GM18505 (cell line): ENCODE data around the gene DDX54.

ENCODE experiments used
- ATAC-seq: cut with Tn5 transposase; IDR thresholded peaks from one replicate; pipeline ENCODE4 v1.9.1; 2021; ENCODE audit not compliant: unreplicated experiment
- POLR2A ChIP-seq: IDR thresholded peaks from 4 replicates; pipeline ENCODE4 v1.6.1; 2011; ENCODE audit warnings: borderline replicate concordance; ENCODE audit not compliant: insufficient read depth, insufficient read length; ENCODE audit errors: extremely low read depth

The DDX54 gene

DNA sequence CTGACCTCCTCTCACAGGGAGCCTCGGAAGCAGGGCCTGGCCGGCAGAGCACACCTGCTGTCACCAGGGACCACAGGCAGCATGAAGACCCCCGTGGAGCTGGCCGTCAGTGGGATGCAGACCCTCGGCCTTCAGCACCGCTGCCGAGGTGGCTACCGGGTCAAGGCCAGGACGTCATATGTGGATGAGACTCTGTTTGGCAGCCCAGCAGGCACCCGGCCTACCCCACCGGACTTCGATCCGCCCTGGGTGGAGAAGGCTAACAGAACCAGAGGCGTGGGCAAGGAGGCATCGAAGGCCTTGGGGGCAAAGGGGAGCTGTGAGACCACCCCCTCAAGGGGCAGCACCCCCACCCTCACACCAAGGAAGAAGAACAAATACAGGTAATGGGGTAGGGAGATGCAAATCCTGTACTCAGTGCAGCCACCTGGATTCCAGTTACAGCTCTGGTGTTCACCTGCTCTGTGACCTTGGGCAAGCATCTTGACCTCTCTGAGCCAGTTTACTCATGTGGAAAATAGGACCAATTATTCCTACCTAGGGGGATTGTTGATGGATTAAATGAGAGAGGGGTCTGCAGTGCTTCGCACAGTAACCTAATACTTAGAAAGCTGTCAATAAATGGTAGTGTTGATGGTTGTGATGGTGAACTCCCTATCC lies 1.5 kb upstream of the DDX54 start:
- no peak for ATAC-seq
- TF ChIP-seq POLR2A = no peak

DNA sequence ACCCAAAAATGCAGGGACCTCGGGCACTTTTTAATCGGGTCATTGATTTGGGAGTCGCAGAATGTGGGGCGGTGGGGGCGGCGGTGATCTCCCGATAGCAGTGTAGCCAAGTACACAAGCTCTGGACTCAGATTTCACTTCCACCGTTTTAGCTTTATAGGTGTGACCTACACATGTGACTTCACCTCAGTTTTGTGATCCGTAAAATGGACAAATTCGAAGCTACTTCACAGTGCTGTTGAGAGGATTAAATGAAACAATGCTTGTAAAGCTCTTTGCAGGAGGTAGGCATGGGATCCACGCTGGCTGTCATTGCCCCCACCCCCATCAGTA lies 721 bp upstream of the DDX54 start:
- no peak for ATAC-seq
- TF ChIP-seq POLR2A = no peak

DNA sequence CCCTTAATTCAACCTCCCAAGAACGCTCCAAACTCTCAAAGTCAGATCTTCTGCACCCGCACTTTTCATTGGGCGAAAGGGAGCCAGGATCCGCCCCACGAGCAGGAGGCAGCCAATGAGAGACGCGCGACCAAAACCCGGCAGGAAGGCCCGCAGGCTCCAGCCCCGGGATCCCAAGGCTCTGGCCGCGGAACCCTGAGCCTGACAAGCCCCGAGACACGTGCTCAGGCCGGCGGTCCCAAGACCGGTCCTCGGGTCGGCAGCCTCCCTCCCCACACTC lies 438 bp downstream of the DDX54 start:
- ATAC-seq = peak; percentile 72
- TF ChIP-seq POLR2A = no peak

DNA sequence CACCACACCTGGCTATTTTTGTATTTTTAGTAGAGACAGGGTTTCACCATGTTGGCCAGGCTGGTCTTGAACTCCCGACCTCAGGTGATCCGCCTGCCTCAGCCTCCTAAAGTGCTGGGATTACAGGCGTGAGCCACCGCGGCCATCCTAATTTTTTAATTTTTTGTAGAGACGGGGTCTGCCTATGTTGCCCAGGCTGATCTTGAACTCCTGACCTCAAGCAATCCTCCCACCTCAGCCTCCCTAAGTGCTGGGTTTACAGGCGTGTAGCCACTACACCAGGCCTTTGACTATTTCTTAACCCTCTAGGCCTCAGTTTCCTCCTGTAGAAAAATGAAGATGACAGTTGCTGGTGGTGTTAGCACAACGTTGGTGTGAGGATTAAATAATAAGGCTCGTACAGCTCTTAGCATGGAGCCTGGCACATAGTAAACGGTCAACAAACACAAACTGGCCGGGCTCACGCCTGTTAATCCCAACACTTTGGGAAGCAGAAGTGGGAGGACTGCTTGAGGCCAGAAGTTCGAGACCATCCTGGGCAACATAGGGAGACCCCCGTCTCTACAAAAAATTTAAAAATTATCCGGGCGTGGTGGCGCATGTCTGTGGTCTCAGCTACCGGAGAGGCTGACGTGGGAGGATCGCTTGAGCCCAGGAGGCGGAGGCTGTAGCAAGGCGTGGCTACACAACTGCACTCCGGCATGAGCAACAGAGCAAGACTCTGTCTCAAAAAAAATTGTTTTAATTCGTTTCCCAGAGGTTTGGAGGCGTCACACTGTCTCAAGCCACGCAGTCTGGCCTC lies 979 bp downstream of the DDX54 start:
- ATAC-seq = peak; percentile 36
- no peak for TF ChIP-seq POLR2A

DNA sequence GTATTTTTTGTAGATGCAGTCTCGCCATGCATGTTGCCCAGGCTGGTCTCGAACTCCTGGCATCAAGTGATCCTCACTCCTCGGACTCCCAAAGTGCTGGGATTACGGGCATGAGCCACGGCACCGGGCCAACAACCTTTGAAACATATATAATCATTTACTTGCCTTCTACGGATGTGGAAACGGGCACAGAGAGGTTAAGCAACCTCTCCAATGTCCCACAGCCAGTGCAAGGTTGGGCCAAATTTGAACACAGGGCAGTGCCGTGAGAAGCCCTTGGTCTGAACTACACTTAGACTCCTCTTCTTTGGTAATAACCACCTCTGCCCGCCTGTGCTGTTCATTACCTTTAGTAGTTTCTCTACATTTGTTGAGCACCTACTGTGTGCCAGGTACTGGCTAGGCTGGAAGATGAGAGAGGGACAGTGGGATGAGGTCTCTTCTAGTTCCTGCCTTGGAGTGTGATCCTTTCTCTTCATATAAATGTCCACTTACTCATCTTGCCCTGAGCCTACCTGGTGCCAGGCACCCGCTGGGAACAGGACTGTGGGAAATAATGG lies 2.2 kb downstream of the DDX54 start:
- TF ChIP-seq POLR2A = no peak
- no peak for ATAC-seq

DNA sequence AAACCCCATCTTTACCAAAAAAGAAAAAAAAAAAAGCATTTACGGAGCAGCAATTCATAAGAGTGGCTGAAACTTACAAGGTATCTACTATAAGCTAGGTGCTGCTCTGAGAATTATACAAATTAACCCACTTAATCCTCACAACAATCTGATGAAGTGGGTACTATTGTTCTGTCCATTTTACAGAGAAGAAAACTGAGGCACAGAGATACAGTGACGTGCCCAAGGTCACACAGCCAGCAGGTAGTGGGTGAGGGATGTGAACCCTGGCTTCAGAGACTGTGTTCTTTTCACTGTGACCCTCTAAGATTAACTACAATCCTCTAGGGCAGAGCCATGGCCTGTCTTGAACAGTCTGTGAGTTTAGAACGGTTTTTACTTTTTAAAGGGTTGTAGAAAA lies 3.3 kb downstream of the DDX54 start:
- TF ChIP-seq POLR2A = no peak
- no peak for ATAC-seq

DNA sequence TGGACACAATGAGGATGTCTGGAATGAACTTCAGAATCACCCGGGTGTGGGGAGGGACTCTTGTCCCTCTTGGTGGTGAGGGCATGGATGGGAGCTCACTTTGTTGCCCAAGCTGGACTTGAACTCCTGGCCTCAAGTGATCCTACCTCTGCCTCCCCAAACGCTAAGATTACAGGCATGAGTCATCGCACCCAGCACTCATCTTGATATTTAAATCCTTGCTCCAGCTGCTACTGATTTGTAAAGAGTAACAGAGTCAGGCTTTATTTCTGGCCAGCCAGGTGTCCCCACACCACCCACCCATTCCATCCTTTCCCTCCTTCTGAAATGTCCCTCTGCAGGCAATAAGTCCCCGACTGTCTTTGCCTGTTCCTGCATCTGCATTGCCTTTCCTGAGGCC lies 4.9 kb downstream of the DDX54 start:
- TF ChIP-seq POLR2A = no peak
- no peak for ATAC-seq

DNA sequence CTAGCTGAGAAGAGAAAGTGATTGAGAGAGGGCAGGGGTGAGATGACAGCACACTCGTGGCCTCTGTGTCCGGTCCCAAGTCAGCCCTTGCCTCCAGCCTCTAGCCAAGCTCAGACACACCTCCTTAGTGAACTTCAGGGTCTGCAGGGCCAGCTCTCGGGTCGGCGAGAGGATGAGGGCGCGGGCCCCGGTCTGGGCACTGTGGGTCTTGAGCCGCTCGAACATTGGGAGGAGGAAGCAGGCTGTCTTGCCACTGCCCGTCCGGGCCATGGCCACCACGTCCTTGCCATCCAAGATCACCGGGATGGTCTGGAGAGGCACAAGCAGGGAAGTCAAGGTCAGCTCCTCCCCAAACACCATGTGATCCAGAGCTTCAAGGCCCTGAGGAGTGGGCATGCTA lies 6.3 kb downstream of the DDX54 start:
- ATAC-seq = no peak
- no peak for TF ChIP-seq POLR2A

DNA sequence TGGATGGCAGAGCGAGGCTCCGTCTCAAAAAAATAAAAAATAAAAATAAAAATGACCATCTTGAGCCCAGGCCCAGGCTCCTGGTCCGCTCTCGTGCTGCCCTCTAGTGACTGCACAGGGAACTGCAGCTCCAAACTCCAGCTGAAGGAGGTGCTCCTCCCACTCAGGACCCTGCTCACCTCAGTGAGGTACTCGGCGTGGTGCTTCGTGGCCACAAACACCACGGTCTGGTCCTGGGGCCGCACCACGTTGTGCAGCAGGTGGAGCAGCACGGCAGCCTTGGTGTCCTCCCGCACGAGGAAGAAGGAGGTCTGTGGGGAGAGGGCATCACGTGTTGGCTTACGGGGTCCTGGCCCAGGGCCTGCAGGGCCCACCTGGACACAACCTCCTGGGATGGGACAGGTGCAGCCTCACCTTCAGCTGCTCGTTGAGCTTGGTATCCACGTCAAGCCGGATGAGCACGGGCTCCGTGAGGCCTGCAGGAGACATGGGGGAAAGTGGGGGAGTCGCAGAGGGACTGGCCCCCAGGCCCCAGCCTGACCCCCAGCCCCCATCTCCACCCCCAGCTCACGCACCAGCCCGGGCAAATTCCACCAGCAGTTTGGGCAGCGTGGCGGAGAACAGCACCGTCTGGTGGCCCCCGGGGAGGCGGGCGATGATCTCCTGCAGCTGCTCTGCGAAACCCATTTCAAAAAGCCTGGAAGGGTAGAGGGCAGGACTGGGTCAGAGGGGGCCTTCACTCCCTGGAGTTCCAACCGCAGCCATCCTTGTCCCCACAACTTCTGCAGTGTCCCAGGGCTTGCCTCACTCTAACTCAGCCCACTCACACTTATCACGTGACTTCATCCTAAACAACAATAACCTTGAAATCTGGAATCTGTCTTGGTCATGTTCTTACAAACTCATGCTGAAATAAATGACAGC lies 10.6 kb downstream of the DDX54 start:
- TF ChIP-seq POLR2A = no peak

DNA sequence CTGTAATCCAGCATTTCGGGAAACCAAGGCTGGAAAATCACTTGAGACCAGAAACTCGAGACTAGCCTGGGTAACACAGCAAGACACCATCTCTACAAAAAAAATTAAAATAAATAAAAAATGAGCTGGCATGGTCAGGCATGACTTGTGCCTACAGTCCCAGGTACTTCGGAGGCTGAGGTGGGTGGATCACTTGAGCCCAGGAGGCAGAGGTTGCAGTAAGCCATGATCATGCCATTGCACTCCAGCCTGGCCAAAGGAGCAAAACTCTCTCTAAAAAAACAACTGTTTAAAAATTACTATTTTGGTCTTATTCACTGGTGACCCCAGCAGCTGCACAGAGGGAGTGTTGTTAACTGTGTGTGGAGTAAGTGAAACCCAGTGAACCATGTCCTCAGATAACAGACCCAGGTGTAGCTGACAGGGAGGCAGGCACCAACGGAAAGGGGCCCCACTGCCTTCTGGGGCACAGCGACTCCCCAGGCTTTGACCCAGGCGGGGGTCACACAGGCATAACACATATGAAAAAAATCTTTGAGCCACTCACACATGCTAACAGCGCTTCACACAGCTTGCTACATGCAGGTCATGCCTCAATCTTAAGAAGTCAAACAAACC lies 12.1 kb downstream of the DDX54 start:
- TF ChIP-seq POLR2A = no peak
- no peak for ATAC-seq

More for the DNA sequence above, 10.6 kb downstream of the DDX54 start:
- no peak for ATAC-seq

DNA sequence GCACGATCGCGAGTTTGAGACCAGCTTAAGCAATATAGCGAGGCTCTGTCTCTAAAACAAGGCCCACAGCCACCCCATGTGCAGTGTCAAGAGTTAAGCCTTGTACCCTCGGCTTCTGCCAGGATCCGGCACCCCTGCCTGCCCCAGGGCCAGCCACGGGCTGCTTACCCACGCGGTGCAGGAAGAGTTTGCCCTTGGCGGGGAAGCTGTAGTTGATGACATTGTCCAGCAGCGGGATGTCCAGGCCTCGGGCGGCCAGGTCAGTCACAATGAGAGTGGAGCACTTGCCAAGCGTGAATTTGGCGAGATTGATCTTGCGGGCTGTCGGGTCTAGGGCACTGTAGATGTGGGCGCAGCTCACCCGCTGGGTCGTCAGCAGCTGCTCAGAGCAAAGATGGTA lies 13.1 kb downstream of the DDX54 start:
- no peak for TF ChIP-seq POLR2A
- ATAC-seq = no peak

DNA sequence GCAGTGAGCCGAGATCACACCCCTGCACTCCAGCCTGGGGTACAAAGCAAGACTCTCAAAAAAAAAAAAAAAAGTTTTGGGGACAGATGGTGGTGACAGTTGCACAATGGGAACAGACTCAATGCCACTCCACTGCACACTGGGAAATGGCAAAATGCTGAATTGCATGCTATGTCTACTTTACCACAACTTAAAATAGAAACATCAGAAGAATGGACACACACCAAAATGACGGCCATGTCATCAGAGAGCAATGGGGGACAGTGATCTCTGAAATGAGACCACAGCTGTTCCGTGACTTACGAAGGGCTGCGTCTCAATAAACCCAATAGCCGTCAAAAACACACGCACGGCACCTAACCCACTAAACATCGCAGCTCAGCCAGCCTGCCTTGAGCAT lies 13.7 kb downstream of the DDX54 start:
- ATAC-seq = no peak

DNA sequence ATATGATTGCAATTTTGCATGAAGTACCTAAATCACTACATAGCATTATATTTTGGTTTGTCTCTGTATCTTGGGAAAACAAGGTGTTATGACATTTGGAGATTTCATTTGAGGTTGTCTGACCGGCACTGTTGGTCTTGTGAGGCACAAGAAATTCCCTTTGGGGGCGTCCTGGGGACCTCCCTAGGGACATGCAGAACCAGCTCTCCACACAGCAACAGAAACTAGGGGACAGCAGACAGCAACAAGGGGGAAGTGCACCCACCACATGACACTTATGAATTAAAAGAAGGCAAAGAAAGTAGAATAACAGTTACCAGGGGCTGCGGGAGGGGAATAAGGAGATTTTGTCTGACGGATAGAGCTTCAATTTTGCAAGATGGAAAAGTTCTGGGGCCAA lies 14.4 kb downstream of the DDX54 start:
- no peak for TF ChIP-seq POLR2A
- no peak for ATAC-seq

More for the DNA sequence above, 13.7 kb downstream of the DDX54 start:
- TF ChIP-seq POLR2A = no peak
